NCI-H2196 (cell line): Measurements from ENCODE around the gene ERLIN1.
"Not testable (repeated sequence)": the region's sequence is repeated elsewhere in the genome, so short reads cannot be mapped to it uniquely, and the experiment has no call there.

ENCODE experiments used
- DNase-seq: peaks from one replicate; lab custom pipeline; 2025; ENCODE audit not compliant: unreplicated experiment; lab: John Stamatoyannopoulos, UW

Gene ERLIN1

DNA sequence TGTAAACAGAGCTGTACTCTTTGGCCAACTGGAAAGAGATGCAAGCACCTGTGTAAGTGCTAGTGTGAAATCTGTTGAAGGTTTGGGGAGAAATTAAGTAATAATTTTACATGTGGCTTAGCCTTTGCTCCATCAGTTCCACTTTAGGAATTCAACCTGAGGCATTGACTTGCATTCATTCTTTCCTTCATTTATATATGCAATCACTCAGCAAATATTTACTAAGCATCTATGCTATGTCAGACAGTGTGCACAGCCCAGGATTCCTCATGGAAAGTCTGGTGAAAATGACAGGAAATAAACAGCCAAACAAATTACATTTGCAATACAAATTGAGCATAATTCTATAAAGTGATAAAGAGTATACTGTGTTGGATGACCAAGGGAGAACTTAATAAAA, 50.3 kb downstream of the ERLIN1 start:
- DNase-seq = no peak

DNA sequence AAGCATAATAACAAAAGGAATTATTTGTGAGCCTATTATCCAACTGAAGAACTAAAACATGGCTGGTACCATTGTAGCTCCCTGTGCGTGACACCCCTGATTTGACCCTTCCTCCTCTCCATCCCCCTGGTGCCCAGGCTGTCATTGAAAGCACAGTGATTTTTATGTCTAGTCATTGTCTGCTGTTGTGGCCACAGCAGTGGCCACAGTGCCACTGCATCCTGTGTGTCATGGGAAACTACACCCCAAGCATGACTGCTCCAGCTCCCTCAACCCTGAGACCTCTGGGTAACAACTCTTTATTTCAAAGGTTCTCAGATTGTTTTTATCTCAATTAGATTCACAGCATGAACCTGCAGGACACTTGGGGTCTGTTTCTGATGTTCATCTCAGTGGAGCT, 52.0 kb downstream of the ERLIN1 start:
- no peak for DNase-seq

DNA sequence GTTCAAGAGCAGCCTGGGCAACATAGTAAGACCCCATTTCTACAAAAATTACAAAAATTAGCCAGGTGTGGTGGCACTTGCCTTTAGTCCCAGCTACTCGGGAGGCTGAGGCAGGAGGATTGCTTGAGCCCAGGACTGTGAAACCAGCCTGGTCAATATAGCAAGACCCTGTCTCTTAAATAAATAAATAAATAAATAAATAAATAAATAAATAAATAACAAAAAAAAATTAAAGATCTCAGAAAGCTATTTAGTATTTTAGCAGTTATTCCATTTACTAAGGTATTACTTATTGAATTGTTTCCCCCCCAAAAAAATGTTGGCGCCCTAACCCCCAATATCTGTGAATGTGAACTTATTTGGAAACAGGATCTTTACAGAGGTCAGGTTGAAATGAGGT, 53.4 kb downstream of the ERLIN1 start:
- no peak for DNase-seq

DNA sequence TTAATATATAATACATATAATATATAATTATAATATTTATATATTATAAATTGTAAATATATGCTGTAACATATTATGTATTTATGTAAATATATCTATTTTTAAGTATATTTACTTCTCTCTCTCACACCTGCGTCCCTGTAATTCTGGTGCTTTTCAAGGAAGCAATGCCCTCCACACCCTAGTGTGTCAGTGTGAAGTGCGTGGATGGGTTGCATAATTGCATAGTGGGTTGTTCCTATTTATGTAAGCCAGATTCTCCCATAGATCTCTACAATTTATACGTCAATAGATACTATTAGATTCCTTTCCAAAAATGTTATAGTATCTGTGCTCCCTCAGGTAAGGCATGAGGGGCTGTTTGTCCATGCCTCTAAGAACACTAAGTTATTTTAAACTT, 54.3 kb downstream of the ERLIN1 start:
- DNase-seq = no peak

DNA sequence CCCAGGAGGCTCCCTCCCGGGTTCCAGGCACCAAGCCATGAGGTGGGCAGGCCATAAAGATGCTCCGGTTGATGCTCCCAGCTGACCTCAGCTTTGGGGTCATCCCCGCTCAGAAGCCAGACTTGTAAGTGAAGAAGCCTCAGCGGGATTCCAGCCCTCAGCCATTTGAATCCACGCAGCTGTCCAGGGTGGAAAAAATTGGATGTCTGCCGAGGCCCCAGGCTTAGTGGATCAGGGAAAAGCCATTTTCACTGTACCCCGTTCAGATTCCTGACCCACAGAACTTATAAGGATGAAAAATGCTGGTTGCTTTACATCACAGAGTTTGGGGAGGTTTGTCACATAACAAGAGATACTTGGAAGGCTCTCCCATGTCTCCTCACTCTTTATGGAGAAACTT, 55.0 kb downstream of the ERLIN1 start:
- no peak for DNase-seq

DNA sequence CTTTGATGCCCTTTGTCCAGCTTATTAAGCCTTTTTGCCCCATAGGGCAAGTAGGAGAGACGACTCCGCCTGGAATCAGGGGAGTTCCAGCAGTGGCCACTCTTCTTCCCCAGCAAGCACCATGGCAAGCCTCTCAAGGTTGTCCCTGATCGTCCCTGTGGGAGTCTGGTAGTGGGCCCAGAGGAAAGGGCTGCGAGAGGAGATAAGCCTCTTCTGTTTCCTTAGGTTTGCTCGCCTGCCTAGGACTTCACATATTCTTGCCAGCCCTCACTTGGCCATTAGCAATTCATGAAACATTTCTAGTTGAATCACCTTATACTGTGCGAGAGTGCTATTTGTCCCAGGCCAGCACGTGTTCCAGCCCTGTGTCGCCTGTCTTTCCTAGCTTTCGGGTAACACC, 56.4 kb downstream of the ERLIN1 start:
- no peak for DNase-seq

DNA sequence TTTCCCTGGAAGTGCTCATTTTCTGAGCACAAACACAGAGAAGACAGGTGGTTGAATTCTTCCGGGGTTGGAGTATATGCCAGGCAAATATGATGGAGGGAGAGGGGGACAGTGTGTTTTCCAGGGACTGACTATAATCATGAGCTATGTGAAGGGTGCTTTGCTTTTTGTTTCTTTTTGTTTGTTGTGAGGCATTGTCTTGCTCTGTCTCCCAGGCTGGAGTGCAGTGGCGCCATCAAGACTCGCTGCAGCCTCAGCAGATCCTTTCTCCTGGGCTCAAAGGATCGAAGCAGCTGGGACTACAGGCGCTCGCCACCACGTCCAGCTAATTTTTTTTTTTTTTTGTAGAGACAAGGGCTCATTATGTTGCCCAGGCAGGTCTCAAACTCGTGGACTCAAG, 56.9 kb downstream of the ERLIN1 start:
- DNase-seq = no peak

DNA sequence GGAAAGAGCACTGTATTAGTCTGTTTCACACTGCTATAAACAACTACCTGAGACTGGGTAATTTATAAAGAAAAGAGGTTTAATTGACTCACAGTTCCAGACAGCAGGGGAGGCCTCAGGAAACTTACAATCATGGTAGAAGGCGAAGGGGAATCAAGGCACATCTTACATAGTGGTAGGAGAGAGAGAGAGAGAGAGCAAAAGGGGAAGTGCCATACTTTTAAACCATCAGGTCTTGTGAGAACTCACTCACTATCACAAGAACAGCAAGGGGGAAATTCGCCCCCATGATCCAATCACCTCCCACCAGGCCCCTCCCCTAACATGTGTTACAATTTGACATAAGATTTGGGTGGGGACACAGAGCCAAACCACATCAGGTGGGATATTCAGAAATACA, 60.5 kb downstream of the ERLIN1 start:
- DNase-seq = not testable (repeated sequence)

DNA sequence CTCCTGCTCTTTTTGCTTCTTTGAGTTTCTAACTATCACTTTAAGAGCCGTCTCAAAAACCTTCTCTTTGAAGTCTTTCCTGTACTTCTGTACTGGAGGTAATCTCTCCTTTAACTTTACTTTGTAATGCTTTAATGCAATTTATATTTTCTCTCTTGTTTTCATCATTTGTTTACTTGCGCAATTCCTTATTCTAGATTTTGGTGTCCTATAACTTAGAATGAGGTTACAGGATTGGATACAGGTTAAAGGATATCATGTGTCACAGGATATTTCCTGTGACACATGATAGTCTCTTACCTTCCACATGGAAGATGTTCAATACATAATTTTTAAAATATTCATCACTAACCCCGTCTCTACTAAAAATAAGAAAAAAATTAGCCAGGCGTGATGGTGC, 61.7 kb downstream of the ERLIN1 start:
- no peak for DNase-seq

DNA sequence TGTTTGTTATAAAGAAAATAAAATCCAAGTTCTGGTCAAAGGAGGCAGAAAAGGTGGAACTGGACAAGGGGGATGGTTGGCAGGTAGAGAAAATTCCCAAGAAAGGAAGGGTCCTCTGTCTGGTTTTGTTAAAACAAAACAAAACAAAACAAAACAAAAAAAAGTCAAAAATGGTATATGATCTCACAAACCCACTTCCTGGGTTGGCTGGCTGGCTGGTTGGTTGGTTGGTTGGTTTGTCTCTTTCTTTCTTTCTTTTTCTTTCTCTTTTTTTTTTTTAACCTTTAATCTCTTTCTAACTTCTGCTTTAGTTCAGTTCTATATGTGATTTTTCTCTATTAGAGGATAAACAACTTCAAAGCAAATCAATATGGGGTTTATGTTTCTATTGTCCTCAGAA, 63.0 kb downstream of the ERLIN1 start:
- no peak for DNase-seq

DNA sequence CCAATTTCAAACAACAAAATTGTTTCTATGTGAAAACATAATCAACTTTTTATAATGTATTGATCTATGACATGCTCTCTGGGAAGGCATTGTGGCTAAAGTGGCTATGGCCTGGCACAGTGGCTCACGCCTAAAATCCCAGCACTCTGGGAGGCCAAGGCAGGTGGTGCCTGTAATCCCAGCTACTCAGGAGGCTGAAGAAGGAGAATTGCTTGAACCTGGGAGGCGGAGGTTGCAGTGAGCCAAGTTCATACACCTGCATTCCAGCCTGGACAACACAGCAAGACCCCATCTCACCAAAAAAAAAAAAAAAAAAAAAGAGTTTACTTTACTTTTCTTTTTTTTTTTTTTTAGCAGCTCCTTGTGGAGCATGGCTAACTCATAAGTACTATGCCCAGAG, 65.3 kb downstream of the ERLIN1 start:
- DNase-seq = no peak

DNA sequence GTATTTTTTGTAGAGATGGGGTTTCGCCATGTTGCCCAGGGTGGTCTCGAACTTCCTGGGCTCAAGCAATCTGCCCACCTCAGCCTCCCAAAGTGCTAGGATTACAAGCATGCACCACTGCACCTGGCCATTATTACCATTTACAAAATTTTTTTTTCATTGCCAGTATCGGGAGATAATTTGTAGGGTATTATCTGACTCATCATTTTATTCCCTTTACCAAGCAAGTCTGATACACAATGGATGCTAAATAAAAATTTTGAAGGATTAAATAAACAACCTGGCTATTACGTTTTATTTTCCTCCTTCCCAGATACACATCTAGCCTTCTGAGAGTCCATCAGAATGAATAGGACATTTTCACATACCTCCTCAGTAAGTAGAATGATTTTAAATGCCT, 66.1 kb downstream of the ERLIN1 start:
- no peak for DNase-seq

DNA sequence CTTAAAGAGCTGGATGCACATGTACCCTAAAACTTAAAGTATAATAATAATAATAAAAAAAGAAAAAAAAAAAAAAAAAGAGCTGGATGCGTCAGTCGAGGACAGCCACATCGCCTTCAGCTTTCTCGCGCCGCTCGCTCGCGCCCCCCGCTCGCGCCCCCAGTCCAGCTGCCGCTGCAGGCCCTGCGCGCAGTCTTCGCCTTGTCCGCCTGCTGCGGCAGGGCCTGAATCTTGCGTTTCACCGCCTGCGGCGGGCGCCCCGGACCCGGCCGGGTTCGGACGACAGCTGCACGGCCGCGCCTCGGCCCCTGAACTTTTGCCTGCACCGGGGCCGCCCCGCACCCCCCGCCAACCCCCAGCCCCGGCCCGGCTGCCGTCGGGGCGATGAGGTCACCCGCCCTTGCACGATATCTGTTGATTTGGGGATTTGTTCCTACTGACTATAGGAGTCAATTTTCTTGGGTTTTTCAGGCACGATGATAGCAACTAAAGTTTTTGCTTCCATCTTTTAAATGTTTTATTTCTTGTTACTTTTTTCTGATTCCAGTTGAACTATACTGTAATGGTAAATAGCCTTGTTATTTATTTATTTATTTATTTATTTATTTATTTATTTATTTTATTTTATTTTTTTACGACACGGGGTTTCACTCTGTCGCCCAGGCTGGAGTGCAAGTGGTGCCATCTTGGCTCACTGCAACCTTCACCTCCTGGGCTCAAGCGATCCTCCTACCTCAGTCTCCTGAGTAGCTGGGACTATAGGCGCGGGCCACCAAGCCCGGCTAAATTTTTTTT, 70.7 kb downstream of the ERLIN1 start:
- no peak for DNase-seq

DNA sequence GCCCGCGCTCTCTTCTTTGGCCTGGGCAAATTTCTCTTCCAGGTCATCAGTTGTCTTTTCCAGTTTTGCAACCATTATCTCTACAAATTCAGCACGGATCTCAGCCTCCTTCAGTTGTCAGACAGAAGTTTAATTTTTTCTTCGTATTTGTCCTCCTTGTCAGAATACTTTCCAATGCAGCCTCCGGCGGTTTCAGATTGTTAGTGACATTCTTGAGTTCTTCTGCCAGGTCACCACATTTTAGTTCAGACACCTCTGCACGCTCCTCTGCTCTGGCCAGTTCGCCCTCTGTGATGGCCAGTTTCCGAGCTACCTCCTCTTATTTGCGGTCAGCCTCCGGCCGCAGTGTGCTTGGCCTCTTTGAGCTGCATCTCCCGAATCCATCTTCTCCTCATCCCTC, 71.4 kb downstream of the ERLIN1 start:
- no peak for DNase-seq

DNA sequence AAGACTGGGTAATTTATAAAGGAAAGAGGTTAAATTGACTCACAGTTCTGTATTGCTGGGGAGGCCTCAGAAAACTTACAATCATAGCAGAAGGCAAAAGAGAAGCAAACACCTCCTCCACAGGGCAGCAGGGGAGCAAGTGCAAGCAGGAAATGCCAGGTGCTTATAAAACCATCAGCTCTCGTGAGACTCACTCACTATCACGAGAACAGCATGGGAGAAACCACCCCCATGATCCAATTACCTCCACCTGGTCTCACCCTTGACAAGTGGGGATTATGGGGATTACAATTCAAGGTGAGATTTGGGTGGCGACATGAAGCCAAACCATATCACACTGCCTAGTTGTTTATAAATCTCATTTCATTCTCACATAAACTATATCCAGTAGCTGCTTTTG, 76.2 kb downstream of the ERLIN1 start:
- DNase-seq = no peak

DNA sequence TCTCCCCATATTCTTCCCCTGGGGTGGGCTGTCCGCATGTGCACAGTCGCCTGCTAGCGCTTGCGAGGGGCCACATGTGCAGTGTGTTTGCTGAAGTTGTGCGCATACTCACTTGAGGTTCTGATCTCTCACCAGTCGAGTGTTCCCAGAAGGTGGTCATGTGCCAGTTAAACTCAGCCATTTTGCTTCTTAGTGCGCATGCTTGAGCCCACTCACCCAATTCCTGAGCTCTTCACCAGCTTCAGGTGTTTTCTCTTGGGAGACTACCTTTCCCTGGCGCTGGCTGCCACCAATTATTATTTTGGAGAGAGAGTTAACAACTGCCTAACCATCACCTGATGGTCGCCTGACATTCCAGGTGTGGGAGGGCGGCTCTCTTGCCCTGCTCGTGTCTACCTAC, 79.0 kb downstream of the ERLIN1 start:
- DNase-seq = no peak

DNA sequence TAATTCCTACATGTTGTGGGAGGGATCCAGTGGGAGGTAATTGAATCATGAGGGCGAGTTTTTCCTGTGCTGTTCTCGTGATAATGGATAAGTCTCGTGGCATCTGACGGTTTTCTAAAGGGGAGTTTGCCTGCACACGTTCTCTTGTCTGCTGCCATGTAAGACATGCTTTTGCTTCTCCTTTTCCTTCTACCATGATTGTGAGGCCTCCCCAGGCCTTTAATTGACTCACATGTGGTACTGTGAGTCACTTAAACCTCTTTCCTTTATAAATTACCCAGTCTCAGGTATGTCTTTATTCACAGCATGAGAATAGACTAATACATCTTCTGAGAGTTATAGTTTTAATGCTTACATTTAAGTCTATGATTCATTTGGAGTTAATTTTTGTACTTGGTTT, 81.5 kb downstream of the ERLIN1 start:
- no peak for DNase-seq

DNA sequence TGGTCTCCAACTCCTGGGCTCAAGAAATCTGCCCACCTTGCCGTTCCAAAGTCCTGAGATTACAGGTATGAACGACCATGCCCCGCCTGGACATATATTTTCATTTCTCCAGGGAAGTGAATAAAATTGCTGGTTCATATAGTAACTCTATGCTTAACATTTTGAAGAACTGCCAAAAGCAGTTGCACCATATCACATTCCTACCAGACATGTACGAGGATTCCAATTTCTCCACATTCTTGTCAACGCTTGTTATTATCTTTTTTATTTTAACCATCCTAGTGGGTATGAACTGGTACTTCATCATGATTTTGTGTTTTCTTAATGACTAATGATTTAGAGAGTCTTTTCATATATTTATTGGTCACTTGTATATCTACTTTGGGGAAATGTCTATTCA, 82.2 kb downstream of the ERLIN1 start:
- no peak for DNase-seq

DNA sequence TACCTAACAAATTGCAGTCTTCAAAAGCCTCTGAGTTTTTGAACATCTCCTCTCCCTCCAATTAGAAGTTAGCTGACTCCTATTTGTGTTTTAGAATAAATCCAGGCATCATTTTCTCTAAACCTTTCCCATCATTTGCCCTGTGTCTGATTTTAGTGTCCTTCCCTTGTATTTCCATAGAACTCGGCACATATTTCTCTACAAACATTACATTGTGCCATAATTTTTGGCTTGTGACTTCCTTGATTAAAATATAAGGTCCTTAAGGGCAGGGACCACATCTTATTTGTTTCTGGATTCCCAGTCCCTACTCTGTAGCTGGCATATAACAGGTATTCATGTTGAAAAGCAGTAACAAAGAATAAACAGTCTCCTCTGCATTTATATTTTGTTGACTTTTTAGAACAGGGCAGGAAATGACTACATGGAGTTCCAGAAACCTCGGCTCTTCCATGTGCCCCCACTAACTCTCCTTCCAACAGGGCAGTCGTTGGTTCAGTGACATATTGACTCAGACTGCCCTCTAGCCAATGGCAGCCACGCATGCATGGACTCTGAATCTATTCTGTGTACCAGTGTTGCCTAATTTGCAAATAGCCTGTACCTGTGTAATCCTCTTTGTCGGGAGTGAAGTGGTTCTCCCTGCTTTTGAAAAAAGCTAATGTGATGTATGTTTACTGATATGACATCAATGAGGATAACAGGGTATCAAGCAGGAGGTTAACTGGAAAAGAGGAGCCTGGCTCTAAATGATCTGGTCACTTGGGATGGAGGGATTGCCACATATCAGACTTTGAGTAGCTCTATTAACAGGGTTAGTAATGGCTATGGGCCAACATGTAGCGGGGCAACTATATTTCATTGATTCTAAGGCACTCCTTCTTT, 84.4 kb downstream of the ERLIN1 start:
- DNase-seq = no peak

DNA sequence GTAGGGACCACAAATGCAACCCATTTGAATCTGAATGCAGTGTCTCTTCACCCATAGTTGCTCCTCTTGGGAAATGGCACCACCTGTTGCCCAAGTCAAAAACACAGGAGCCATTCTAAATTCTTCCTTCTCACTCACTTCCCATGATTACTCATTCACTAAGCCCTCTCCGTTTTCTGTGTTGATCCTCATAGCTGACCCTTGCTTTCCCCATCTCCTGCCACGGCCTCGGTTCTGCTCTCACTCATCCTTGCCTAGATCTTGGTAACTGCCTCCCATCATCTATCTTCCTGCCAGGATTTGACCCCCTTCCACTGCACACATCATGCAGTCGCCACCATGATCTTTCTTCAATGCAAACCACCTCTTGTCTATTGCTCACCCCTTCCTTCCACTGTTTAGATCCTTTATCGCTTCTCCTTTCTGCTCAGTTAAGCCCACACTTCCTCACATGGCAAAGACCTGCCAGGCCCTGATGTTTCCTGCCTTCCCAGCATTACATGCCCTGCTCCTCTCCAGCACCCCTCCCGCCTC, 85.1 kb downstream of the ERLIN1 start:
- DNase-seq = no peak
